Measurements from ENCODE around the gene INHBE. TPM values are rescaled to one million over a fixed set of nuclear protein-coding genes. Genes with fewer than 3 reads are reported as not detected.
A peak's percentile ranks its signal among the peaks of the same experiment; 100 is the strongest.

INHBE gene
- total RNA-seq, 1 experiment from 2014 or later = 10.1 TPM

GRCh38 chr12:57430112-57430930, 24.8 kb upstream of the INHBE start:
- no peaks in the 10 kb centered on the region for H3K4me1 ChIP-seq (ENCODE audit: insufficient read depth, low read length)
- H3K56ac ChIP-seq (ENCODE audit: insufficient read length, low read depth, low read length) = no peak overlapping the region
- no peaks in the 10 kb centered on the region for H3K9me3 ChIP-seq (ENCODE audit: control insufficient read depth, low read depth, low read length)
- H2BK20ac ChIP-seq (ENCODE audit: low read depth, low read length, poor library complexity, severe bottlenecking) = no peak overlapping the region
- H3K18ac ChIP-seq (ENCODE audit: insufficient read length, low read depth, low read length) = peak overlapping the region; percentile 70
- DNase-seq = peak; percentile 67
- Mint-ChIP-seq H3K27ac (peak overlapping the region; percentile 96 to 99 (median 96)), H3K4me1 (peaks cover 24 to 34% of the 10 kb centered on the region in 2 experiments), H3K27me3 (ENCODE audit: low read depth) (no peaks in the 10 kb centered on the region), H3K4me3 (peak overlapping the region; percentile 90 to 99), H3K36me3 (ENCODE audit: insufficient read depth in 1 of 3, low read depth in 3 of 3) (peaks cover 0 to 12% (median 4%) of the 10 kb centered on the region in 3 experiments; a peak in 4 of 7 replicates), H3K9me3 (no peaks in the 10 kb centered on the region; a peak in 1 of 5 replicates)
- no peak overlapping the region for H3T11ph ChIP-seq (ENCODE audit: low read length)
- no peak overlapping the region for H3K23ac ChIP-seq (ENCODE audit: insufficient read length, low read depth, low read length)
- peak overlapping the region; percentile 60; the same call in 1 of the 2 replicates for H3K14ac ChIP-seq (ENCODE audit: insufficient read depth, low read length)
- peaks cover 8% of the 10 kb centered on the region for H3K23me2 ChIP-seq (ENCODE audit: insufficient read length, low read depth, low read length, poor library complexity, severe bottlenecking)
- H3K27ac ChIP-seq (ENCODE audit: insufficient read length, low read depth, low read length) = no peak overlapping the region
- H2BK15ac ChIP-seq (ENCODE audit: low read depth, low read length) = no peak overlapping the region
- H3K79me1 ChIP-seq (ENCODE audit: insufficient read depth, low read depth, low read length, poor library complexity, severe bottlenecking) = no peaks in the 10 kb centered on the region
- H2BK120ac ChIP-seq (ENCODE audit: low read depth, low read length, poor library complexity, severe bottlenecking) = no peak overlapping the region
- no peak overlapping the region for H2AFZ ChIP-seq (ENCODE audit: low read length)
- no peak overlapping the region for H2BK5ac ChIP-seq (ENCODE audit: insufficient read length, low read length)
- peak overlapping the region; percentile 61 for H3K4me2 ChIP-seq (ENCODE audit: insufficient read depth, insufficient read length, low read length)
- no peak overlapping the region for H4K8ac ChIP-seq (replicated peaks; ENCODE audit: insufficient read length, low read depth, low read length)
- no peaks in the 10 kb centered on the region for H4K20me1 ChIP-seq (ENCODE audit: control insufficient read depth, insufficient read depth, insufficient read length)
- H3K79me2 ChIP-seq (ENCODE audit: insufficient read depth, low read length) = no peaks in the 10 kb centered on the region
- no peak overlapping the region; the same call in 1 of the 2 replicates for H3K4ac ChIP-seq (ENCODE audit: low read depth, low read length)
- H4K5ac ChIP-seq (ENCODE audit: insufficient read length, low read depth, low read length) = no peak overlapping the region
- H3K9ac ChIP-seq (ENCODE audit: extremely low read depth, insufficient read length, low read length) = peak overlapping the region; percentile 78
- H2BK12ac ChIP-seq (ENCODE audit: insufficient read length, low read depth, low read length) = no peak overlapping the region
- no peaks in the 10 kb centered on the region for H3K27me3 ChIP-seq (ENCODE audit: insufficient read depth, low read length)
- no CpG with 5 or more reads among the region's 74 CpGs for WGBS (ENCODE audit: extremely low coverage, insufficient read length, low lambda C conversion rate)
- H4K91ac ChIP-seq (ENCODE audit: insufficient read length, low read depth, low read length) = no peak overlapping the region
- peak; percentile 36; the same call in 2 of the 3 replicates for TF ChIP-seq CTCF (conservative IDR thresholded peaks at IDR 0.05)
- H2AK5ac ChIP-seq (ENCODE audit: insufficient read length, low read length) = no peak overlapping the region

Measured in H9 (cell line).